ENCODE results near the gene PIP5KL1.

PIP5KL1 gene

GRCh38 chr9:127975376-127976315, 45.1 kb upstream of the PIP5KL1 start:
- no peak for TF ChIP-seq FOXP2 (optimal IDR thresholded peaks at IDR 0.05; ENCODE audit: control extremely low read depth, extremely low read length, insufficient read depth)
- TF ChIP-seq POLR2AphosphoS5 (IDR thresholded peaks at IDR 0.05; ENCODE audit: borderline replicate concordance, low read depth, low read length), result no peak
- no peak for TF ChIP-seq EZH2 (IDR thresholded peaks at IDR 0.05)
- Histone ChIP-seq H3K9ac (ENCODE audit: insufficient read length) (no peak overlapping the region), H3K36me3 (ENCODE audit: insufficient read depth, low read length) (no peaks in the 10 kb centered on the region), H3K4me3 (no peak overlapping the region), H3K27ac (no peak overlapping the region), H3K9me3 (ENCODE audit: low read depth, low read length) (no peaks in the 10 kb centered on the region)
- no peak for DNase-seq (ENCODE audit: low read depth, low spot score)

- H3K9me3 ChIP-seq (ENCODE audit: low read depth, low read length), result no peaks in the 10 kb centered on the region
- DNase-seq (ENCODE audit: low read depth, low spot score), result no peak
- TF ChIP-seq EZH2 (IDR thresholded peaks at IDR 0.05) (no peak), POLR2AphosphoS5 (IDR thresholded peaks at IDR 0.05; ENCODE audit: borderline replicate concordance, low read depth, low read length) (no peak), FOXP2 (optimal IDR thresholded peaks at IDR 0.05; ENCODE audit: control extremely low read depth, extremely low read length, insufficient read depth) (no peak)
- H3K9ac ChIP-seq (ENCODE audit: insufficient read length), result no peak overlapping the region
- no peak overlapping the region for H3K27ac ChIP-seq
- H3K4me3 ChIP-seq, result no peak overlapping the region
- no peaks in the 10 kb centered on the region for H3K36me3 ChIP-seq (ENCODE audit: insufficient read depth, low read length)
Measured at GRCh38 chr9:127974769-127975261, 44.2 kb upstream of the PIP5KL1 start.

GRCh38 chr9:127974001-127974768, 43.6 kb upstream of the PIP5KL1 start:
- H3K4me3 ChIP-seq, result no peak overlapping the region
- DNase-seq (ENCODE audit: low read depth, low spot score), result no peak
- H3K36me3 ChIP-seq (ENCODE audit: insufficient read depth, low read length), result no peaks in the 10 kb centered on the region
- H3K27ac ChIP-seq, result no peak overlapping the region
- H3K9ac ChIP-seq (ENCODE audit: insufficient read length), result no peak overlapping the region
- TF ChIP-seq FOXP2 (optimal IDR thresholded peaks at IDR 0.05; ENCODE audit: control extremely low read depth, extremely low read length, insufficient read depth) (no peak), EZH2 (IDR thresholded peaks at IDR 0.05) (no peak), POLR2AphosphoS5 (IDR thresholded peaks at IDR 0.05; ENCODE audit: borderline replicate concordance, low read depth, low read length) (no peak)
- H3K9me3 ChIP-seq (ENCODE audit: low read depth, low read length), result no peaks in the 10 kb centered on the region

DNA sequence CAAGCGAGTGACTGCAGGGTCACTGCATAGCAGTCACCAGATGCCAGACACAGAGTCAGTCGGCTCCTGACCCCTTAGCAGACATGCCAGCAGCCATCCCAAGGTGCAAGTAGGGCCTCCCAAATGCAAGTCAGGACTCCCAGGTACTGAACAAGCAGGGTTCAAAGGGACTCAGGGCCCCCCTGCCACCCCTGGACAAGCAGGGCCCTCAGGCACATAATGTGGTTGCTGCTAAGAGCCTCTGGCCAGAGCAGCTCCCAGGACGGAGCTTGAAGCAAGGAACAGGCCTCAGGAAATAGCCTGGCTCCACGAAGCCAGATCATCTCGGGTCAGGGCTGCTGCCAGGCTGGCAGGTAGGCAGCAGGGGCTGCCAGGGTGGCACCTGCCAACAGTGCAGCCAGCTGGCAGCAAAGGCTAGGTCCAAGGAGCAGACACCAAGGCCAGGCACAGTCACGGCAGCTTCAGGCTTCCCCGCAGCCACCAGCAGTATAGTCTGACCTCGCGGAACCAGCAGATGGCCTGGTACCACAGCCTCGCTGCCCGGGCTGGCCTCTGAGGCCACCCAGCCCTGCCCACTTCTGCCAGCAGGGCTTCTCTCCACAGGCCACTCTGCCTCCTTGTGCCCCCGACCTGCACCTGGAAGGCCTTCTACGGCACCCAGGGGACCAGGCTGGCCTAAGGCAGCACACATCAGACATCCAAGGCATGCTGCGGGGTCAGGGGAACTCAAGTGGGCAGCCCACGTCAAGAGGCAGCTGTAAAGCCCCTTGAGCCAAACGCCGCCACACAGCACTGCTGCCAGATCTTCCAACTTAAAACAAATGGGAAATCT, 42.8 kb upstream of the PIP5KL1 start:
- H3K9me3 ChIP-seq (ENCODE audit: low read depth, low read length), result no peaks in the 10 kb centered on the region
- no peaks in the 10 kb centered on the region for H3K36me3 ChIP-seq (ENCODE audit: insufficient read depth, low read length)
- TF ChIP-seq FOXP2 (optimal IDR thresholded peaks at IDR 0.05; ENCODE audit: control extremely low read depth, extremely low read length, insufficient read depth) (no peak), EZH2 (IDR thresholded peaks at IDR 0.05) (no peak), POLR2AphosphoS5 (IDR thresholded peaks at IDR 0.05; ENCODE audit: borderline replicate concordance, low read depth, low read length) (no peak)
- DNase-seq (ENCODE audit: low read depth, low spot score), result no peak
- H3K4me3 ChIP-seq, result no peak overlapping the region
- H3K9ac ChIP-seq (ENCODE audit: insufficient read length), result no peak overlapping the region
- no peak overlapping the region for H3K27ac ChIP-seq

GRCh38 chr9:127972236-127972871, 41.8 kb upstream of the PIP5KL1 start:
- no peaks in the 10 kb centered on the region for H3K9me3 ChIP-seq (ENCODE audit: low read depth, low read length)
- no peak overlapping the region for H3K9ac ChIP-seq (ENCODE audit: insufficient read length)
- DNase-seq (ENCODE audit: low read depth, low spot score), result no peak
- no peak for TF ChIP-seq FOXP2 (optimal IDR thresholded peaks at IDR 0.05; ENCODE audit: control extremely low read depth, extremely low read length, insufficient read depth)
- TF ChIP-seq EZH2 (IDR thresholded peaks at IDR 0.05), result no peak
- no peak for TF ChIP-seq POLR2AphosphoS5 (IDR thresholded peaks at IDR 0.05; ENCODE audit: borderline replicate concordance, low read depth, low read length)
- no peak overlapping the region for H3K4me3 ChIP-seq
- H3K36me3 ChIP-seq (ENCODE audit: insufficient read depth, low read length), result no peaks in the 10 kb centered on the region
- H3K27ac ChIP-seq, result no peak overlapping the region

GRCh38 chr9:127971357-127972235, 41.0 kb upstream of the PIP5KL1 start:
- Histone ChIP-seq H3K9ac (ENCODE audit: insufficient read length) (no peak overlapping the region), H3K36me3 (ENCODE audit: insufficient read depth, low read length) (no peaks in the 10 kb centered on the region), H3K27ac (no peak overlapping the region), H3K9me3 (ENCODE audit: low read depth, low read length) (no peaks in the 10 kb centered on the region), H3K4me3 (no peak overlapping the region)
- DNase-seq (ENCODE audit: low read depth, low spot score), result no peak
- no peak for TF ChIP-seq POLR2AphosphoS5 (IDR thresholded peaks at IDR 0.05; ENCODE audit: borderline replicate concordance, low read depth, low read length)
- no peak for TF ChIP-seq FOXP2 (optimal IDR thresholded peaks at IDR 0.05; ENCODE audit: control extremely low read depth, extremely low read length, insufficient read depth)
- TF ChIP-seq EZH2 (IDR thresholded peaks at IDR 0.05), result no peak

All from SK-N-MC (cell line).